PFSK-1 (cell line): ENCODE data around the gene MPST.

Experiments used
- FOXP2 ChIP-seq: optimal IDR thresholded peaks from 2 replicates; pipeline ENCODE3; 2011; ENCODE audit warnings: borderline replicate concordance, control low read depth, inconsistent platforms; ENCODE audit not compliant: insufficient read depth; ENCODE audit errors: extremely low read length, extremely low read depth
- POLR2AphosphoS5 ChIP-seq: IDR thresholded peaks from 2 replicates; pipeline ENCODE4 v1.6.1; 2012; ENCODE audit warnings: low read depth, mild to moderate bottlenecking, control low read depth, low read length, moderate library complexity
- REST ChIP-seq, 2 experiments: IDR thresholded peaks; 2 replicates each; pipeline versions ENCODE4 v1.6.1 to v1.8.0; 2011 to 2012; ENCODE audit warnings: low read depth in 2 of 2, low read length in 2 of 2, control low read depth in 1 of 2, inconsistent platforms in 1 of 2, mild to moderate bottlenecking in 1 of 2, moderate library complexity in 1 of 2; ENCODE audit not compliant: insufficient read depth in 1 of 2
- SIN3A ChIP-seq: IDR thresholded peaks from 2 replicates; pipeline ENCODE4 v1.6.1; 2012; ENCODE audit warnings: mild to moderate bottlenecking, low read length, moderate library complexity, borderline replicate concordance; ENCODE audit not compliant: insufficient read depth
- TAF1 ChIP-seq: IDR thresholded peaks from 2 replicates; pipeline ENCODE4 v1.6.1; 2012; ENCODE audit warnings: low read length, control low read depth, borderline replicate concordance; ENCODE audit not compliant: insufficient read depth

GRCh38 chr22:37079158-37079557, 59.6 kb downstream of the MPST start:
- no peak for TF ChIP-seq POLR2AphosphoS5
- no peak for TF ChIP-seq REST (IDR thresholded peaks at IDR 0.05; ENCODE audit: insufficient read depth in 1 of 2, low read depth in 2 of 2, low read length in 2 of 2)
- no peak for TF ChIP-seq TAF1
- no peak for TF ChIP-seq FOXP2
- no peak for TF ChIP-seq SIN3A
